MM.1S (cell line): ENCODE measurements around the gene PCCA.
"Not testable (repeated sequence)": the region's sequence is repeated elsewhere in the genome, so short reads cannot be mapped to it uniquely, and the experiment has no call there.

Experiments
- DNase-seq: peaks from one replicate; pipeline ENCODE4 v3.0.0-alpha.2; 2015
- H2AFZ ChIP-seq: fragments of 300-600 bp; sonication (generic); 2 replicates; pipeline ENCODE4 v1.6.0; 2016; ENCODE audit warnings: antibody characterized with exemption, low read length
- H3F3A ChIP-seq: fragments of 300-600 bp; sonication (generic); 2 replicates; pipeline ENCODE4 v1.6.1; 2016; ENCODE audit warnings: mild to moderate bottlenecking, antibody characterized with exemption, low read length, moderate library complexity, mixed read lengths; ENCODE audit not compliant: insufficient read depth
- H3K27ac ChIP-seq: fragments of 300-600 bp; sonication (generic); 2 replicates; pipeline ENCODE4 v1.5.1; 2016; ENCODE audit warnings: mild to moderate bottlenecking, low read length
- H3K27me3 ChIP-seq: fragments of 300-600 bp; sonication (generic); replicated peaks from 2 replicates; pipeline ENCODE4 v1.6.0; 2016; ENCODE audit warnings: low read length; ENCODE audit not compliant: insufficient read depth
- H3K36me3 ChIP-seq: fragments of 300-600 bp; sonication (generic); replicated peaks from 2 replicates; pipeline ENCODE4 v1.6.1; 2016; ENCODE audit warnings: mild to moderate bottlenecking, low read length, mixed read lengths; ENCODE audit not compliant: insufficient read depth
- H3K4me1 ChIP-seq: fragments of 300-600 bp; sonication (generic); 2 replicates; pipeline ENCODE4 v1.6.1; 2016; ENCODE audit warnings: low read length, mixed read lengths
- H3K4me2 ChIP-seq: fragments of 300-600 bp; sonication (generic); 2 replicates; pipeline ENCODE4 v1.6.0; 2016; ENCODE audit warnings: low read depth, low read length
- H3K4me3 ChIP-seq: fragments of 300-600 bp; sonication (generic); 2 replicates; pipeline ENCODE4 v1.5.1; 2016; ENCODE audit warnings: low read length, mixed read lengths
- H3K79me2 ChIP-seq: fragments of 300-600 bp; sonication (generic); 2 replicates; pipeline ENCODE4 v1.6.1; 2016; ENCODE audit warnings: mixed run types, low read length, mixed read lengths
- H3K9ac ChIP-seq: fragments of 300-600 bp; sonication (generic); 2 replicates; pipeline ENCODE4 v1.6.1; 2016; ENCODE audit warnings: low read length, mixed read lengths
- H3K9me2 ChIP-seq: fragments of 300-600 bp; sonication (generic); replicated peaks from 2 replicates; pipeline ENCODE4 v1.6.1; 2016; ENCODE audit warnings: mild to moderate bottlenecking, low read length, mixed read lengths; ENCODE audit not compliant: insufficient read depth
- H3K9me3 ChIP-seq: fragments of 300-600 bp; sonication (generic); replicated peaks from 2 replicates; pipeline ENCODE4 v1.6.1; 2016; ENCODE audit warnings: mild to moderate bottlenecking, low read length, mixed read lengths; ENCODE audit not compliant: insufficient read depth
- H4K20me1 ChIP-seq: fragments of 300-600 bp; sonication (generic); 2 replicates; pipeline ENCODE4 v1.6.1; 2016; ENCODE audit warnings: mild to moderate bottlenecking, low read length, moderate library complexity, mixed read lengths; ENCODE audit not compliant: insufficient read depth
- EZH2 ChIP-seq: fragments of 300-600 bp; sonication (generic); optimal IDR thresholded peaks from 2 replicates; pipeline ENCODE3; 2017; ENCODE audit warnings: low read depth, mild to moderate bottlenecking, antibody characterized with exemption, low read length, mixed read lengths
- EZH2phosphoT487 ChIP-seq: fragments of 300-600 bp; sonication (generic); IDR thresholded peaks from 2 replicates; pipeline ENCODE4 v1.6.1; 2018; ENCODE audit warnings: antibody characterized with exemption, low read length
- TF ChIP-seq, protein P1 (sequence below): fragments of 300-600 bp; sonication (generic); IDR thresholded peaks from 2 replicates; pipeline ENCODE4 v1.5.1; 2016; ENCODE audit warnings: antibody characterized with exemption, low read length, mixed read lengths

The PCCA gene

GRCh38 chr13:100098445-100099116 lies 9.7 kb downstream of the PCCA start:
- no peaks in the 10 kb centered on the region for H3K79me2 ChIP-seq
- DNase-seq = no peak
- no peak overlapping the region for H3K4me3 ChIP-seq
- TF ChIP-seq, protein P1, sequence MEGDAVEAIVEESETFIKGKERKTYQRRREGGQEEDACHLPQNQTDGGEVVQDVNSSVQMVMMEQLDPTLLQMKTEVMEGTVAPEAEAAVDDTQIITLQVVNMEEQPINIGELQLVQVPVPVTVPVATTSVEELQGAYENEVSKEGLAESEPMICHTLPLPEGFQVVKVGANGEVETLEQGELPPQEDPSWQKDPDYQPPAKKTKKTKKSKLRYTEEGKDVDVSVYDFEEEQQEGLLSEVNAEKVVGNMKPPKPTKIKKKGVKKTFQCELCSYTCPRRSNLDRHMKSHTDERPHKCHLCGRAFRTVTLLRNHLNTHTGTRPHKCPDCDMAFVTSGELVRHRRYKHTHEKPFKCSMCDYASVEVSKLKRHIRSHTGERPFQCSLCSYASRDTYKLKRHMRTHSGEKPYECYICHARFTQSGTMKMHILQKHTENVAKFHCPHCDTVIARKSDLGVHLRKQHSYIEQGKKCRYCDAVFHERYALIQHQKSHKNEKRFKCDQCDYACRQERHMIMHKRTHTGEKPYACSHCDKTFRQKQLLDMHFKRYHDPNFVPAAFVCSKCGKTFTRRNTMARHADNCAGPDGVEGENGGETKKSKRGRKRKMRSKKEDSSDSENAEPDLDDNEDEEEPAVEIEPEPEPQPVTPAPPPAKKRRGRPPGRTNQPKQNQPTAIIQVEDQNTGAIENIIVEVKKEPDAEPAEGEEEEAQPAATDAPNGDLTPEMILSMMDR = no peak
- TF ChIP-seq EZH2 (no peak), EZH2phosphoT487 (no peak)
- no peak overlapping the region for H3K27ac ChIP-seq
- no peak overlapping the region for H2AFZ ChIP-seq
- no peak overlapping the region for H3K9ac ChIP-seq
- H4K20me1 ChIP-seq = no peaks in the 10 kb centered on the region
- H3K9me3 ChIP-seq = no peaks in the 10 kb centered on the region
- H3K36me3 ChIP-seq = no peaks in the 10 kb centered on the region
- no peak overlapping the region for H3K4me2 ChIP-seq
- H3K27me3 ChIP-seq = no peaks in the 10 kb centered on the region
- H3K4me1 ChIP-seq = no peaks in the 10 kb centered on the region
- H3F3A ChIP-seq = no peaks in the 10 kb centered on the region
- H3K9me2 ChIP-seq = no peaks in the 10 kb centered on the region

DNA sequence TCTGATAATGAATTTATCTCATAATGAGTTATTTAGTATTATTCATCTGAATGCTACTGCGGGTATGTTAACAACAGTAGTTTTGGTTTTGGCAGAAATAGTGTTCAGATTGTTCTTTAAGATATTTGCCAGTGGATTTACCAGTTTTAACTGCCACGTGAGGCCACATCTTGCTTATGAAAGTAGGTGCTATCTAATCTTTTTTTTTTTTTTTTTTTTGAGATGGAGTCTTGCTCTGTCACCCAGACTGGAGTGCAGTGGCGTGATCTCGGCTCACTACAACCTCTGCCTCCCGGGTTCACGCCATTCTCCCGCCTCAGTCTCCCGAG lies 10.2 kb downstream of the PCCA start:
- DNase-seq, H4K20me1 ChIP-seq, H3F3A ChIP-seq, H2AFZ ChIP-seq, H3K4me3 ChIP-seq, H3K27me3 ChIP-seq, H3K27ac ChIP-seq, H3K9me2 ChIP-seq, H3K9ac ChIP-seq, H3K36me3 ChIP-seq, H3K9me3 ChIP-seq, H3K4me1 ChIP-seq, H3K79me2 ChIP-seq, H3K4me2 ChIP-seq: not testable (repeated sequence)

- no peak for DNase-seq
- H3K36me3 ChIP-seq = no peaks in the 10 kb centered on the region
- TF ChIP-seq, protein P1 = no peak
- no peaks in the 10 kb centered on the region for H3F3A ChIP-seq
- H3K9me3 ChIP-seq = no peaks in the 10 kb centered on the region
- no peak overlapping the region for H3K4me2 ChIP-seq
- no peak overlapping the region for H3K9ac ChIP-seq
- H3K9me2 ChIP-seq = no peaks in the 10 kb centered on the region
- H4K20me1 ChIP-seq = no peaks in the 10 kb centered on the region
- no peak overlapping the region for H3K27ac ChIP-seq
- H3K4me3 ChIP-seq = no peak overlapping the region
- H3K27me3 ChIP-seq = no peaks in the 10 kb centered on the region
- no peak overlapping the region for H2AFZ ChIP-seq
- no peaks in the 10 kb centered on the region for H3K79me2 ChIP-seq
- H3K4me1 ChIP-seq = no peaks in the 10 kb centered on the region
Observed at GRCh38 chr13:100100115-100100879, 11.4 kb downstream of the PCCA start.

GRCh38 chr13:100102042-100102441 lies 13.1 kb downstream of the PCCA start:
- no peaks in the 10 kb centered on the region for H3K79me2 ChIP-seq
- no peaks in the 10 kb centered on the region for H3K4me1 ChIP-seq
- H3K4me3 ChIP-seq = no peak overlapping the region
- TF ChIP-seq EZH2phosphoT487 (no peak), EZH2 (no peak)
- TF ChIP-seq, protein P1 = no peak
- no peak overlapping the region for H3K4me2 ChIP-seq
- DNase-seq = no peak
- H3K27me3 ChIP-seq = no peaks in the 10 kb centered on the region
- H3K9me3 ChIP-seq = no peaks in the 10 kb centered on the region
- no peak overlapping the region for H3K9ac ChIP-seq
- no peaks in the 10 kb centered on the region for H3K36me3 ChIP-seq
- no peak overlapping the region for H2AFZ ChIP-seq
- no peaks in the 10 kb centered on the region for H3K9me2 ChIP-seq
- no peak overlapping the region for H3K27ac ChIP-seq
- H4K20me1 ChIP-seq = no peaks in the 10 kb centered on the region
- no peaks in the 10 kb centered on the region for H3F3A ChIP-seq
